HS-27A (cell line): Measurements from ENCODE around the gene ARMC9.
"Not testable (repeated sequence)": the region's sequence is repeated elsewhere in the genome, so short reads cannot be mapped to it uniquely, and the experiment has no call there.

Experiments used
- DNase-seq: peaks from one replicate; pipeline ENCODE4 v3.0.0-alpha.2; 2012; ENCODE audit warnings: low read depth, missing footprints

ARMC9 gene

GRCh38 chr2:231182513-231182899, 15.9 kb upstream of the ARMC9 start:
- no peak for DNase-seq

- no peak for DNase-seq
Measured at GRCh38 chr2:231183851-231184250, 14.6 kb upstream of the ARMC9 start.

GRCh38 chr2:231184319-231184718, 14.1 kb upstream of the ARMC9 start:
- no peak for DNase-seq

GRCh38 chr2:231185050-231185725, 13.2 kb upstream of the ARMC9 start:
- no peak for DNase-seq

- no peak for DNase-seq
Measured at GRCh38 chr2:231185886-231186285, 12.5 kb upstream of the ARMC9 start.

- no peak for DNase-seq
Measured at GRCh38 chr2:231186325-231186724, 12.1 kb upstream of the ARMC9 start.

GRCh38 chr2:231187736-231188505, 10.5 kb upstream of the ARMC9 start:
- no peak for DNase-seq

GRCh38 chr2:231188506-231189170, 9.8 kb upstream of the ARMC9 start:
- DNase-seq: no peak

- no peak for DNase-seq
Measured at GRCh38 chr2:231189171-231189530, 9.3 kb upstream of the ARMC9 start.

GRCh38 chr2:231189571-231190495, 8.6 kb upstream of the ARMC9 start:
- DNase-seq: no peak

- DNase-seq: no peak
Measured at GRCh38 chr2:231190531-231191197, 7.8 kb upstream of the ARMC9 start.

- DNase-seq: no peak
Measured at GRCh38 chr2:231191896-231192872, 6.2 kb upstream of the ARMC9 start.

- DNase-seq: no peak
Measured at GRCh38 chr2:231193216-231193615, 5.2 kb upstream of the ARMC9 start.

GRCh38 chr2:231196592-231196991, 1.8 kb upstream of the ARMC9 start:
- DNase-seq: no peak

- not testable (repeated sequence) for DNase-seq
Measured at GRCh38 chr2:231197196-231197595, 1.2 kb upstream of the ARMC9 start.

GRCh38 chr2:231197706-231198290, 633 bp upstream of the ARMC9 start:
- DNase-seq: no peak

- no peak for DNase-seq
Measured at GRCh38 chr2:231199219-231199618, 788 bp downstream of the ARMC9 start.

- no peak for DNase-seq
Measured at GRCh38 chr2:231200805-231201474, 2.5 kb downstream of the ARMC9 start.

- no peak for DNase-seq
Measured at GRCh38 chr2:231201475-231201814, 3.0 kb downstream of the ARMC9 start.
